Measurements from ENCODE around the gene PCDHA3.
A peak's percentile ranks its signal among the peaks of the same experiment; 100 is the strongest.
"Not testable (repeated sequence)": the region's sequence is repeated elsewhere in the genome, so short reads cannot be mapped to it uniquely, and the experiment has no call there.

PCDHA3 gene

GRCh38 chr5:140840978-140841962 is 40.4 kb downstream of the PCDHA3 start, which contains the start of gene PCDHA8:
Gene PCDHA8, plus strand, starts transcription at chr5:140841187. Its CDS starts 135 bp downstream, at chr5:140841322.
- no peak for TF ChIP-seq EZH2phosphoT487 (IDR thresholded peaks at IDR 0.05; ENCODE audit: borderline replicate concordance)
- peak; percentile 60 for TF ChIP-seq CTCF (conservative IDR thresholded peaks at IDR 0.05; ENCODE audit: low read length)
- Histone ChIP-seq H3K9ac (ENCODE audit: low read depth, low read length, poor library complexity, severe bottlenecking) (no peak within 1 kb of the TSS), H3F3A (ENCODE audit: low read depth) (no peaks in the 10 kb centered on the region), H3K79me2 (ENCODE audit: insufficient read depth, low read length) (no peaks in the 10 kb centered on the region), H3K9me2 (replicated peaks; ENCODE audit: low read depth, low read length) (no peaks in the 10 kb centered on the region), H2AFZ (ENCODE audit: low read length) (no peak within 1 kb of the TSS), H3K4me1 (ENCODE audit: insufficient read depth, low read length, poor library complexity, severe bottlenecking) (no peaks in the 10 kb centered on the region), H3K9me3 (ENCODE audit: insufficient read depth, low read depth, low read length) (no peaks in the 10 kb centered on the region), H3K27me3 (ENCODE audit: insufficient read depth, low read length, poor library complexity, severe bottlenecking) (no peaks in the 10 kb centered on the region), H3K36me3 (ENCODE audit: insufficient read depth, low read length) (no peaks in the 10 kb centered on the region), H3K4me2 (ENCODE audit: low read depth, low read length, poor library complexity, severe bottlenecking) (no peak within 1 kb of the TSS), H3K4me3 (ENCODE audit: low read length, poor library complexity, severe bottlenecking) (no peak within 1 kb of the TSS), H4K20me1 (ENCODE audit: insufficient read depth, low read length, poor library complexity, severe bottlenecking) (no peaks in the 10 kb centered on the region)

- H3K9ac ChIP-seq (ENCODE audit: low read depth, low read length, poor library complexity, severe bottlenecking), result no peak overlapping the region
- H3K27me3 ChIP-seq (ENCODE audit: insufficient read depth, low read length, poor library complexity, severe bottlenecking), result no peaks in the 10 kb centered on the region
- no peaks in the 10 kb centered on the region for H3K36me3 ChIP-seq (ENCODE audit: insufficient read depth, low read length)
- H3K9me2 ChIP-seq (replicated peaks; ENCODE audit: low read depth, low read length), result no peaks in the 10 kb centered on the region
- H3K4me3 ChIP-seq (ENCODE audit: low read length, poor library complexity, severe bottlenecking), result no peak overlapping the region
- no peaks in the 10 kb centered on the region for H3K79me2 ChIP-seq (ENCODE audit: insufficient read depth, low read length)
- H3K4me1 ChIP-seq (ENCODE audit: insufficient read depth, low read length, poor library complexity, severe bottlenecking), result no peaks in the 10 kb centered on the region
- no peak overlapping the region for H2AFZ ChIP-seq (ENCODE audit: low read length)
- H3K4me2 ChIP-seq (ENCODE audit: low read depth, low read length, poor library complexity, severe bottlenecking), result no peak overlapping the region
- H4K20me1 ChIP-seq (ENCODE audit: insufficient read depth, low read length, poor library complexity, severe bottlenecking), result no peaks in the 10 kb centered on the region
- TF ChIP-seq CTCF (conservative IDR thresholded peaks at IDR 0.05; ENCODE audit: low read length) (no peak), EZH2phosphoT487 (IDR thresholded peaks at IDR 0.05; ENCODE audit: borderline replicate concordance) (no peak)
- no peaks in the 10 kb centered on the region for H3K9me3 ChIP-seq (ENCODE audit: insufficient read depth, low read depth, low read length)
- H3F3A ChIP-seq (ENCODE audit: low read depth), result no peaks in the 10 kb centered on the region
These were observed 42.2 kb downstream of the PCDHA3 start for GRCh38 chr5:140842798-140843733.

- H3K4me2 ChIP-seq (ENCODE audit: low read depth, low read length, poor library complexity, severe bottlenecking); H3K9me2 ChIP-seq (replicated peaks; ENCODE audit: low read depth, low read length); H3K36me3 ChIP-seq (ENCODE audit: insufficient read depth, low read length); H3F3A ChIP-seq (ENCODE audit: low read depth); H3K79me2 ChIP-seq (ENCODE audit: insufficient read depth, low read length); H3K9me3 ChIP-seq (ENCODE audit: insufficient read depth, low read depth, low read length); H3K4me3 ChIP-seq (ENCODE audit: low read length, poor library complexity, severe bottlenecking); H3K9ac ChIP-seq (ENCODE audit: low read depth, low read length, poor library complexity, severe bottlenecking); H3K27me3 ChIP-seq (ENCODE audit: insufficient read depth, low read length, poor library complexity, severe bottlenecking); H2AFZ ChIP-seq (ENCODE audit: low read length); H3K4me1 ChIP-seq (ENCODE audit: insufficient read depth, low read length, poor library complexity, severe bottlenecking); H4K20me1 ChIP-seq (ENCODE audit: insufficient read depth, low read length, poor library complexity, severe bottlenecking): not testable (repeated sequence)
These were observed 47.6 kb downstream of the PCDHA3 start, which contains the start of gene PCDHA9 for GRCh38 chr5:140848139-140849102. Gene PCDHA9, plus strand, starts transcription at chr5:140848382. Its CDS starts 114 bp downstream, at chr5:140848496.

GRCh38 chr5:140849831-140850634 is 49.2 kb downstream of the PCDHA3 start:
- not testable (repeated sequence) for H3F3A ChIP-seq (ENCODE audit: low read depth); H3K4me3 ChIP-seq (ENCODE audit: low read length, poor library complexity, severe bottlenecking); H3K4me2 ChIP-seq (ENCODE audit: low read depth, low read length, poor library complexity, severe bottlenecking); H3K9me3 ChIP-seq (ENCODE audit: insufficient read depth, low read depth, low read length); H2AFZ ChIP-seq (ENCODE audit: low read length); H3K4me1 ChIP-seq (ENCODE audit: insufficient read depth, low read length, poor library complexity, severe bottlenecking); H3K79me2 ChIP-seq (ENCODE audit: insufficient read depth, low read length); H3K9ac ChIP-seq (ENCODE audit: low read depth, low read length, poor library complexity, severe bottlenecking); H3K36me3 ChIP-seq (ENCODE audit: insufficient read depth, low read length); H3K9me2 ChIP-seq (replicated peaks; ENCODE audit: low read depth, low read length); H3K27me3 ChIP-seq (ENCODE audit: insufficient read depth, low read length, poor library complexity, severe bottlenecking); H4K20me1 ChIP-seq (ENCODE audit: insufficient read depth, low read length, poor library complexity, severe bottlenecking)
